Tibial nerve (tissue), 3 donors: ENCODE measurements around the gene BATF.

Experiments
- POLR2A ChIP-seq, 2 donors: fragments of 450-650 bp; IDR thresholded peaks; one replicate each; pipeline ENCODE4 v1.6.1; 2017; ENCODE audit warnings: antibody characterized with exemption in 2 of 2, mild to moderate bottlenecking in 2 of 2, moderate library complexity in 2 of 2
- TF ChIP-seq, protein P1 (sequence below), 5 experiments: fragments of 200-600 bp in 3 of 5; fragments of 450-650 bp in 2 of 5; sonication (generic) in 3 of 5; IDR thresholded peaks; one replicate each; pipeline ENCODE4 v1.5.1; 2016 to 2019; ENCODE audit warnings: antibody characterized with exemption in 5 of 5, mild to moderate bottlenecking in 3 of 5, moderate library complexity in 2 of 5

DNA sequence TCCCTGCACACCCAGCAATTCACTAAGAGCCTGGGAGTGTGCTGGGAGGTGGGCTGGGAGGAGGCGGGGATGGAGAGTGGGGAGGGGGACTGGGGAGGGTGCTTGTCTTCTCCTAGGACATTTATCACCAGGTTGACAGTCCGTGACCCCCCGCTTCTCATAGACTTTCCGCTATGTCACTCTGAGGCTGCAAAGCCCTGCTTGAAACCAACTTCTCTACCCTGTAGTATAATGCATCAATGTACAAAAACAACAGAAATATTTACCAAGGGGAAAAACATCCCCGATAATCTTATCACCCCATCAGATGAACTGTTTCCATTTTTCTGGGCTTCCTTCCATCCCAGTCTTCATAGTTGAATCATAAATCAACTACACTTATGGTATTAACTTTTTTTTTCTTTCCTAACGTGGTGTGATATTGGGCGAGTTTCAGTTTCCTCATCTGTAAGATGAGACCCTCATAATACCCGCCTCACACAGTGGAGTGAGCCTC, 28.6 kb upstream of the BATF start:
- TF ChIP-seq POLR2A (IDR thresholded peaks at IDR 0.05), result no peak
- TF ChIP-seq, protein P1, sequence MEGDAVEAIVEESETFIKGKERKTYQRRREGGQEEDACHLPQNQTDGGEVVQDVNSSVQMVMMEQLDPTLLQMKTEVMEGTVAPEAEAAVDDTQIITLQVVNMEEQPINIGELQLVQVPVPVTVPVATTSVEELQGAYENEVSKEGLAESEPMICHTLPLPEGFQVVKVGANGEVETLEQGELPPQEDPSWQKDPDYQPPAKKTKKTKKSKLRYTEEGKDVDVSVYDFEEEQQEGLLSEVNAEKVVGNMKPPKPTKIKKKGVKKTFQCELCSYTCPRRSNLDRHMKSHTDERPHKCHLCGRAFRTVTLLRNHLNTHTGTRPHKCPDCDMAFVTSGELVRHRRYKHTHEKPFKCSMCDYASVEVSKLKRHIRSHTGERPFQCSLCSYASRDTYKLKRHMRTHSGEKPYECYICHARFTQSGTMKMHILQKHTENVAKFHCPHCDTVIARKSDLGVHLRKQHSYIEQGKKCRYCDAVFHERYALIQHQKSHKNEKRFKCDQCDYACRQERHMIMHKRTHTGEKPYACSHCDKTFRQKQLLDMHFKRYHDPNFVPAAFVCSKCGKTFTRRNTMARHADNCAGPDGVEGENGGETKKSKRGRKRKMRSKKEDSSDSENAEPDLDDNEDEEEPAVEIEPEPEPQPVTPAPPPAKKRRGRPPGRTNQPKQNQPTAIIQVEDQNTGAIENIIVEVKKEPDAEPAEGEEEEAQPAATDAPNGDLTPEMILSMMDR (IDR thresholded peaks at IDR 0.05), result no peak
